A172 (cell line): ENCODE data around the gene RFX6. TPM values are rescaled to one million over a fixed set of nuclear protein-coding genes. Genes with fewer than 3 reads are reported as not detected.
"Not testable (repeated sequence)": the region's sequence is repeated elsewhere in the genome, so short reads cannot be mapped to it uniquely, and the experiment has no call there.

Source experiments
- DNase-seq: peaks from one replicate; pipeline ENCODE4 v3.0.0-alpha.2; 2015; ENCODE audit warnings: low spot score
- total RNA-seq: library from RNA; depleted of rRNA; stranded (reverse); fragments of >200 nt; shearing (Covaris generic); gene quantifications from 2 replicates; pipeline ENCODE4 v1.2.3, GENCODE V29; 2014; rRNA removed

The RFX6 gene, protein sequence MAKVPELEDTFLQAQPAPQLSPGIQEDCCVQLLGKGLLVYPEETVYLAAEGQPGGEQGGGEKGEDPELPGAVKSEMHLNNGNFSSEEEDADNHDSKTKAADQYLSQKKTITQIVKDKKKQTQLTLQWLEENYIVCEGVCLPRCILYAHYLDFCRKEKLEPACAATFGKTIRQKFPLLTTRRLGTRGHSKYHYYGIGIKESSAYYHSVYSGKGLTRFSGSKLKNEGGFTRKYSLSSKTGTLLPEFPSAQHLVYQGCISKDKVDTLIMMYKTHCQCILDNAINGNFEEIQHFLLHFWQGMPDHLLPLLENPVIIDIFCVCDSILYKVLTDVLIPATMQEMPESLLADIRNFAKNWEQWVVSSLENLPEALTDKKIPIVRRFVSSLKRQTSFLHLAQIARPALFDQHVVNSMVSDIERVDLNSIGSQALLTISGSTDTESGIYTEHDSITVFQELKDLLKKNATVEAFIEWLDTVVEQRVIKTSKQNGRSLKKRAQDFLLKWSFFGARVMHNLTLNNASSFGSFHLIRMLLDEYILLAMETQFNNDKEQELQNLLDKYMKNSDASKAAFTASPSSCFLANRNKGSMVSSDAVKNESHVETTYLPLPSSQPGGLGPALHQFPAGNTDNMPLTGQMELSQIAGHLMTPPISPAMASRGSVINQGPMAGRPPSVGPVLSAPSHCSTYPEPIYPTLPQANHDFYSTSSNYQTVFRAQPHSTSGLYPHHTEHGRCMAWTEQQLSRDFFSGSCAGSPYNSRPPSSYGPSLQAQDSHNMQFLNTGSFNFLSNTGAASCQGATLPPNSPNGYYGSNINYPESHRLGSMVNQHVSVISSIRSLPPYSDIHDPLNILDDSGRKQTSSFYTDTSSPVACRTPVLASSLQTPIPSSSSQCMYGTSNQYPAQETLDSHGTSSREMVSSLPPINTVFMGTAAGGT
- total RNA-seq, result not detected in 2 replicates

GRCh38 chr6:116876635-116877611 is at the start of gene RFX6:
TSS of gene RFX6 (plus strand) at chr6:116877242. CDS start at chr6:116877276, 34 bp downstream.
- DNase-seq, result no peak

- DNase-seq, result no peak
Measured at GRCh38 chr6:116827561-116828240, 49.3 kb upstream of the RFX6 start.

- no peak for DNase-seq
Measured at GRCh38 chr6:116828983-116829382, 48.1 kb upstream of the RFX6 start, which contains the start of gene GPRC6A. TSS of gene GPRC6A (minus strand) at chr6:116829083. CDS start at chr6:116829013, 70 bp downstream.

GRCh38 chr6:116834526-116834925 is 42.5 kb upstream of the RFX6 start:
- DNase-seq, result not testable (repeated sequence)

GRCh38 chr6:116836606-116837342 is 40.3 kb upstream of the RFX6 start:
- DNase-seq, result no peak

DNA sequence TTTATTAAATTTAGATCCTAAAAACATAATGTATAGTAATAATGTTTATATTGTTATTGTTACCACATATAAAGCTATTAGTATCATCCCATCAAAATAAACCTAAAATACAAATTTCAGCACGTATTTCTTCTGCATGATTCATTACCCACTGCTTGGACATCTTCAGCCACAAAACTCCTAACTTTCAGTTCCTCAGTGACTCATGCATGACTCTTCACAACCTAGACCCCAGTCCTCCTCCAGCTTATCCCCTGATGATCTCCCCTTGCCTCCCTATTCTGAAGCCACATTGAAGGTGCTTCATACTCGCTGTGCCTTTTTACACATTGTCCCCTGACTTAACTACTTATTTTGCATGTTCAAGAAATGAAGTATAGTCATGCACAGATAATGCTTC is 37.0 kb upstream of the RFX6 start:
- DNase-seq, result peak; percentile 60

- DNase-seq, result no peak
Measured at GRCh38 chr6:116842459-116842858, 34.6 kb upstream of the RFX6 start.

GRCh38 chr6:116847227-116847626 is 29.8 kb upstream of the RFX6 start:
- DNase-seq, result peak; percentile 52

DNA sequence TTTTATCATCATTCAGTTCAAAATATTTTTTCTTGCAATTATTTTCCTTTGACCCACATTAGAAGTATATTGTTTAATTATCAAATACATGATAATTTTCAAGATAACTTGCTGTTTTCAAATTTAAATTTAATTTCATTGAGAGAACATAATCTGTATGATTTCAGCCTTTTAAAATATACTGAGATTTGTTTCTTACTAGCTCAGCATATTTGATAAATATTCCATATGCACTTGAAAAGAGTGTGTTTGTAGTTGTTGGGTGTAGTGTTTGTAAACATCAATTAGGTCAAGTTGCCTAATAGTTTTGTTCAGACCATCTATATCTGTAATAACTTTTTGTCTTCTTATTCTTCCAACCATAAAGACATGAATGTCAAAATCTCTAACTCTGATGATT is 19.0 kb upstream of the RFX6 start:
- no peak for DNase-seq

GRCh38 chr6:116859264-116859663 is 17.8 kb upstream of the RFX6 start:
- no peak for DNase-seq

- peak; percentile 25 for DNase-seq
Measured at GRCh38 chr6:116866281-116866871, 10.7 kb upstream of the RFX6 start.

DNA sequence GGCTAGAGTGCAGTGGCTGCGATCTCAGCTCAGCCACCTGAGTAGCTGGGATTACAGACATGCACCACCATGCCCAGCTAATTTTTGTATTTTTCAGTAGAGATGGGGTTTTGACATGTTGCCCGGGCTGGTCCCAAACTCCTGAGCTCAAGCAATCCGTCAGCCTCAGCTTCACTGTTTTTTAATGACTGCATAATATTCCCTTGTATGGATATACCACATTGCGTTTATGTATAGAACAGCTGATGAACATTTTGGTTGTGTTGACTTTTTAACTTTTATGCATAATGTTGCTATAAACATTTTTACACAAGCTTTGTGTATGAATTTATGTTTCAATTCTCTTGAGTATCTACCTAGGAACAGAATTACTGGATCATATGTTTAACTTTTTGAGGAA is 4.3 kb upstream of the RFX6 start:
- DNase-seq, result no peak

DNA sequence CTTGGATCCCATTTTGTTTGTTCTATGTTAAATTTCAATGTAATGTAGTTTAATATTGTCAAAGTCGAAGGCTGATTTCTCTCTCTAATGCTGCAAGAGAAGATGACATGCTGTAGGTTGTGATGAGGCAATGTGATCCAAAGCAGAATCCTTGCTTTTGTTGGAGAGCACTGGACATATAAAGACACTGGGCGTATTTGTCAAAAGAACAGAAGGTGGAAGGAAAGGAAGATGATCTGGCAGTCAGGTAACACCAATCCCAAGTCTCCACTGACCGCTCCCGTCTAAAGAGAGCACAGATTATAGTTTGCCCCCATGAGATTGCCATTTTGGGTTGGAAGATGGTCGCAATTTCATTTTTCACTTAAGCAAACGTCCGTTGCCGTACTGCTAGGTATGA is 935 bp upstream of the RFX6 start:
- no peak for DNase-seq

DNA sequence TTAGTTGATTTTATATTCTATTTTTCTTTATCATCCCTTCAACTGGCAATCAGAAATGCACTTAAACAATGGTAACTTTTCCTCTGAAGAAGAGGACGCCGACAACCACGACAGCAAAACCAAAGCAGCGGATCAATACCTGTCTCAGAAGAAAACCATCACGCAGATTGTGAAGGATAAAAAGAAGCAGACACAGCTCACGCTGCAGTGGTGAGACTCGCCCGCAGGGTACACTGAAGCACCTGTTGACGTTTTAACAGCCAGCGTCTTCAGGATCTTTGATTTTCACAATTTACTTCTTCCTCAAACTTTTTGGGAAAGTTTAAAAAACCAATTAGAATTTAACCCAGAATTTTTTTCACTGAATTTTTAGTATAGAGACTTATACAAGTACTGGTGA is 701 bp downstream of the RFX6 start:
- no peak for DNase-seq

GRCh38 chr6:116881236-116881635 is 4.2 kb downstream of the RFX6 start:
- peak; percentile 3 for DNase-seq

DNA sequence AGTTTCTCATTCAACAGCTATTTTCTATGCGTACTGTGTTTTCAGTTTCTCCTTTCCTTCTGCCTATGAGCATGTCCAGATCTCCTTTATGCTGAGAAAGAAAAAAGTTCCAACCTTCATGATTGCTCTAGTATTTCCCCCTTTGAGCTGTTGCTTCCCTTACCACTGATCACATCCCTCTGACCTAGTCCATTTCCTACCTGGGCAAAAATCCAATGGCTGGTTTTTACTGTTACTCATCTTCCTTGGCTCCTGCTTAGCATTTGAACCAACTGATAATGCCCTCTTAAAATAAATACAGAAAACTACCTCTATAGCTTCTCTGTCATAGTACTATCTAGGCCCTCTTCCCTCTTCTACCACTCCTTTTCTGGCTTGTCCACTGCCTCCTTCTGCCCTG is 6.0 kb downstream of the RFX6 start:
- DNase-seq, result peak; percentile 33

GRCh38 chr6:116884530-116884929 is 7.5 kb downstream of the RFX6 start:
- no peak for DNase-seq

DNA sequence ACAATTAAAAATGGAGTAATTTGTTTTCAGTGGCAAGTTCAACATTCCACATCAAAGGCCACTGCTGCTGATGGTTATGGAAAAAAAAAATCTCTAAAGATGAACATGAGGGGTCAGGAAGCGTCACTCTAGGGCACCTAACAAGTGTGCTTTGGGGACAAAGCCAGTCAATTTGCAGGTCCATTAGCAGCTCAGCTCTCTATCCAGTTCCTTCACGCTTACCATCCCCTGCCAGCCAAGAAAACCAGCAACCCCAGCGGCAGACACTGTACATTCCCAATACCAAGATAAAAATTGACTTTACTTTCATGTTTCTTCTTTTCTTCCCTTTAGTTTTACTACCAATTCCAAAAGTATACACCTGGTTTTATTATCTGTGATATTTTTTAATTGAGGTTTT is 10.1 kb downstream of the RFX6 start:
- DNase-seq, result no peak

DNA sequence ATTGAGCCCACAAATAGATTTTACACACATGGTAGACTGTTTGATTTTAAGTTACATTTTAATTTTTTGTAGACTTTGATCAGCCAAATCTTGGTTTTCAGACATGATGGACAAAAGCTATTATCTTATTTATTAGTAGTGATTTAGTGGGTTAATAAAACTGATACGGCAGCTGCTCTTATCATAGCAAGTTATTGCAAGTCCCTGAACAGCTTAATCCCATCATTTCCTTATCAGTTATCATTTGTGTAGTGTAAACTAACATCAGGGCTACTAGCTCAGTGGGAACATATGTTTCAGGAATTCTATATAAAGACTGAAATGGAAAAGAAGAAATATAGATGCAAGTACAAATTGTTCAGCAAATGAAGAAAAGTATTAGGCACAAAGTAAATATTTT is 10.9 kb downstream of the RFX6 start:
- no peak for DNase-seq
